BJ (cell line): ENCODE data around the gene SLC25A44. TPM values are rescaled to one million over a fixed set of nuclear protein-coding genes. Genes with fewer than 3 reads are reported as not detected.

Experiments used
- CTCF ChIA-PET: fragments of 350-600 bp; formaldehyde crosslinking; extraction: SDS; loops from one replicate; lab custom pipeline; 2021; ENCODE audit warnings: antibody characterized with exemption, inconsistent platforms; lab: Yijun Ruan, JAX
- POLR2A ChIA-PET: fragments of 300-600 bp; sonication (Branson Sonifier 250); formaldehyde crosslinking; extraction: SDS; loops from one replicate; lab custom pipeline; 2021; ENCODE audit warnings: antibody characterized with exemption; lab: Charles Lee
- DNase-seq: peaks from one replicate; pipeline ENCODE4 v3.0.0-alpha.2; 2011; ENCODE audit warnings: low read depth
- H3K27me3 ChIP-seq: 2 replicates; pipeline ENCODE4 v1.6.0; 2011; ENCODE audit warnings: low read length; ENCODE audit not compliant: control insufficient read depth, insufficient read depth
- H3K36me3 ChIP-seq: 2 replicates; pipeline ENCODE4 v1.5.1; 2011; ENCODE audit warnings: low read length; ENCODE audit not compliant: control insufficient read depth, insufficient read depth
- H3K4me3 ChIP-seq: 2 replicates; pipeline ENCODE4 v1.5.1; 2011; ENCODE audit warnings: low read depth, mild to moderate bottlenecking, control low read depth, low read length
- CTCF ChIP-seq: IDR thresholded peaks from 2 replicates; pipeline ENCODE4 v1.5.1; 2011; ENCODE audit warnings: low read depth, mild to moderate bottlenecking, control low read depth, inconsistent platforms, low read length, moderate library complexity; ENCODE audit not compliant: insufficient read depth
- polyA plus RNA-seq: library from polyadenylated mRNA; depleted of rRNA; stranded (reverse); fragments of >200 nt; gene quantifications from 2 replicates; pipeline ENCODE4 v1.2.3, GENCODE V29; 2011

Gene SLC25A44
- polyA plus RNA-seq, 1 experiment = 25.8 TPM

GRCh38 chr1:156198831-156199349, 5.0 kb downstream of the SLC25A44 start:
- ChIA-PET POLR2A (interaction anchor here (0.8 kb wide), 1 partner anchor 407 kb away, joined by 5 read pairs; no protein-coding TSS in a partner anchor), CTCF (interaction anchor here (1.3 to 2.6 kb wide), 2 partner anchors 14 to 53 kb away, joined by 4 to 7 read pairs; partner anchors contain the start of gene PMF1)
- peaks cover 9% of the 10 kb centered on the region for H3K36me3 ChIP-seq
- no peaks in the 10 kb centered on the region for H3K27me3 ChIP-seq
- no peak for TF ChIP-seq CTCF
- no peak for DNase-seq
- no peak overlapping the region for H3K4me3 ChIP-seq

GRCh38 chr1:156200044-156200443, 6.1 kb downstream of the SLC25A44 start:
- no peak for DNase-seq
- no peak overlapping the region for H3K4me3 ChIP-seq
- ChIA-PET POLR2A (interaction anchor here (0.6 to 1.0 kb wide), 2 partner anchors 12 to 86 kb away, joined by 7 to 13 read pairs; partner anchors contain the start of gene PMF1), CTCF (interaction anchor here (1.3 kb wide), 1 partner anchor 54 kb away, joined by 4 read pairs; no protein-coding TSS in a partner anchor)
- H3K27me3 ChIP-seq = no peaks in the 10 kb centered on the region
- peaks cover 9% of the 10 kb centered on the region for H3K36me3 ChIP-seq
- no peak for TF ChIP-seq CTCF

GRCh38 chr1:156203331-156203730, 9.4 kb downstream of the SLC25A44 start:
- Histone ChIP-seq H3K27me3 (no peaks in the 10 kb centered on the region), H3K36me3 (peaks cover 9% of the 10 kb centered on the region), H3K4me3 (no peak overlapping the region)
- no peak for DNase-seq
- no peak for TF ChIP-seq CTCF
- POLR2A ChIA-PET = no interaction called here
- CTCF ChIA-PET = interaction anchor here (0.9 kb wide), 1 partner anchor 75 kb away, joined by 3 read pairs; no protein-coding TSS in a partner anchor

- Histone ChIP-seq H3K27me3 (no peaks in the 10 kb centered on the region), H3K36me3 (peaks cover 12% of the 10 kb centered on the region), H3K4me3 (no peak overlapping the region)
- TF ChIP-seq CTCF = no peak
- POLR2A ChIA-PET = no interaction called here
- CTCF ChIA-PET = interaction anchor here (1.1 kb wide), 1 partner anchor 115 kb away, joined by 3 read pairs; no protein-coding TSS in a partner anchor
- DNase-seq = no peak
Measured at GRCh38 chr1:156204686-156205085, 10.8 kb downstream of the SLC25A44 start.

GRCh38 chr1:156211243-156211642, 17.3 kb downstream of the SLC25A44 start:
- POLR2A ChIA-PET = no interaction called here
- no peak for TF ChIP-seq CTCF
- H3K36me3 ChIP-seq = peaks cover 13% of the 10 kb centered on the region

More at GRCh38 chr1:156211243-156211642, 17.3 kb downstream of the SLC25A44 start:
- no peak overlapping the region for H3K4me3 ChIP-seq
- no peak for DNase-seq
- CTCF ChIA-PET = interaction anchor here (0.8 to 2.5 kb wide), 2 partner anchors 13 to 114 kb away, joined by 3 to 5 read pairs; no protein-coding TSS in a partner anchor
- no peaks in the 10 kb centered on the region for H3K27me3 ChIP-seq
